ENCODE results near the gene EPN2.
"Not testable (repeated sequence)": the region's sequence is repeated elsewhere in the genome, so short reads cannot be mapped to it uniquely, and the experiment has no call there.

EPN2 gene

DNA sequence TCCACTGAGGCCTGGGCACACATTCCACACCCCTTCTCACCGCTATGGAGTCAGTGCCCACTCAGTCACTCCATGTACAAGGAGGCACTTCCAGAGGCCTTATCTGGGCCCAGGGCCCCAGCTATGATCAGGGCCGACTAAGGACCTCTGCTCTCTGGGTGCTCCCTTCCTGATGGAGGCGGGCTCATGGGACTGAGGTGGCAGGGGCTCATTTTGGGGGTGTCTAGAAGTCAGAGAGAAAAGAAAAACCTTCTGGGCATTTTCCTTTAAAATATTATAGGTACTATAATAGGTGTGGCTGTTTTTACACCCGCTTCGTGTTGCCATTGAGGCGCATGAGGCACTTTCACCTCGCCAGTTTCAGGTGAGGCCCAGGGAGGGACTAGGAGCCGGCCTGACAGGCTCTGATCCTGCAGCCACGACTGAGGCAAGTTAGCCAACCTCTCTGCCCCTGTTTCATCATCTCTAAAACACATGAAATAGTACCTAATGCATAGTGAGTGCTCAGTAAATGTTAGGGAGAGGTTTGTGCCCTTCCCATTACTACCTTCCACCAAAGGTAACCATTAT, 111.0 kb downstream of the EPN2 start:
- no peak for DNase-seq

DNA sequence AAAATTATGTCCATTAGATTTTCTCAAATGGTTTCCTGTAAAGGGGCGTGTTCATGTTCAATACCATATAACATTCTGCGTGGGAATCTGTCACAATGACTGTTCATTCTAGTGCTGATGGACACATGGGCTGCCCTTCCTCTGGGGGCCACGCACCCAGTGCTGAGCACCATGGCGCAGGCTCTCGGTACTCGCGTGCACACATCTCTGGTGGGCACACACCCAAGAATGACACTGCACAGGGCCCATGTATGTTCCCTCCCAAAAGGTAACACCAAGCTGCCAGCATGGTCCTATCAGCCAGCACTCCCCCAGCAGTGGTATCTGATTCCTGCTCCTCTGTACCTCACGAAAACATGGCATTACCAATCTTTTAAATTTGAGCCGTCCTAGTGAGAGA, 111.6 kb downstream of the EPN2 start:
- DNase-seq: no peak

DNA sequence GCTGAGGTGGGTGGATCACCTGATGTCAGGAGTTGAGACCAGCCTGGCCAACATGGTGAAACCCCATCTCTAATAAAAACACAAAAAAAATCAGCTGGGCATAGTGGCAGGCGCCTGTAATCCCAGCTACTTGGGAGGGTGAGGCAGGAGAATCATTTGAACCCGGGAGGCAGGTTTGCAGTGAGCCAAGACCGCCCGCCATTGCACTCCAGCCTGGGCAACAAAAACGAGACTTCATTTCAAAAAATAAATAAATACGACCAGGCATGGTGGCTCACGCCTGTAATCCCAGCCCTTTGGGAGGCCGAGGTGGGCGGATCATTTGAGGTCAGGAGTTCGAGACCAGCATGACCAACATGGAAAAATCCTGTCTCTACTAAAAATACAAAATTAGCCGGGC, 116.2 kb downstream of the EPN2 start:
- not testable (repeated sequence) for DNase-seq

DNA sequence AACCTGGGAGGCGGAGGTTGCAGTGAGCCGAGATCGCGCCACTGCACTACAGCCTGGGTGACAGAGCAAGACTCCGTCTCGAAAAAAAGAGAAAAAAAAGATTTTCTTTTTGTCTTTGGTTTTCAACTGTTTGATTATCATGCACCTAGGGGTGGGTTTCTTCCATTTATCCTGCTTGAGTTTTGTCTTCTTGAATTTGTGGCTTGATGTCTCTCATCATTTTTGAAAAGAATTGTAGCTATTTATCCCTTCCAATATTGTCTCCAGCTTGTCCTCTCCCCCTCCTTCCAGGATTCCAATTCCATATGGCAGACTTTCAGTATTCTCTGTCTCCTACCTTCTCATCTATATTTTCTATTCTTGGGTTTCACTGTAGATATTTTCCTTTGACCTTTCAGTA, 117.6 kb downstream of the EPN2 start:
- DNase-seq: no peak

DNA sequence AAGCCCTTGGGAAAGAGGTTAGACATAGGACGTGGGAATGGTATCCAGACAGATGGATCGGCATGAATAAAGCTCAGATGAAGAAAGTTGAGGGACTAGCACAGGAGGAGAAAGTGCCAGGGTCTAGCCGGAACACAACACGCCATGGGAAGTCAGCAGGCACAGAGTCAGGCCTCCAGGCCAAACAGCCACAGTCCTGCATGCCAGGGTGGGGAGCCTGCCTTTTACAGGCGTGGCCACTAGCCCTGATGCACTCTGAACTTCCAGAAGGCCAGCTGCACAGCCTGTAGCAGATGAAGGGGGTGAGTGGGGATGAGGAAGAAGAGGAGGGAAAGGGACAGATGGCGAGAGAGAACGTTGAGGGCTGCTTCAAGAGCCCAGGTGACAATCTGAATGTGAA, 120.2 kb downstream of the EPN2 start:
- no peak for DNase-seq

DNA sequence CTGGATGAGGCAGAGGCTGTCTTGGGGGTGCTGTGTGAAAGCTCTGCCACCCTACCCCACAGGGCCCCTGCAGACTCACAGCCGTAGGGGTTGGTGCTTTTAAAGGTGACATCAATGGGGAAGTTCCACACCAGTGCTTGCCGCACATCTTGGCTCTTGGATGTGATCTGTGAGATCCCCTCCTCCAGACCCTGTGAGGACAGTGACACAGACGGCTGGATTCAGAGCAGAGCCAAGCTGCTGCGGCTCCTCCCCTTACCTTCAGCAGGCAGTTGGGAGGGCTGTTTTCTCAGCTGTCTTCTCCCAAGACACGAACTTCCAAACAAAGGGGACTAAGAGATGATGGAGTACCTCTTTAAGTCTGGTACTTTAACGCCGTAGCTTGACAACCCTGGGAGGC, 120.6 kb downstream of the EPN2 start:
- no peak for DNase-seq

DNA sequence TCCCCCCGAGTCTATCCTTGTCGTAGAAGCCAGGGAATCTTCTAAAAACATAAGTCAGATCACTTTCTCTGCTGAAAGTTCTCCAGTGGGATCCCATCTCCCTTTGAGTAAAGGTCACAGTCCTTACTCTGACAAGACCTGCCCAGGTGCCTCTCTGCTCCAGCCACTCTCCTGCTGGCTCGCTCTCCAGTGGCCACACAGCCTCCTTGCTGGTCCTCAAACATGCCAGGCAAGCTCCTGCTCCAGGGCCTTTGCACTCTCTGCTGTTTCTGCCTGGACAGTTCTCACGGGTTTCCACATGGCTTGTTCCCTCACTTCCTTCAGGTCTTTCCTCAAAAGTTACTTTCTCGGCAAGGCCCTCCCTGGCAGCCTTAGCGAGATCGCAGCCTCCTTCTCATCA, 122.0 kb downstream of the EPN2 start:
- no peak for DNase-seq

DNA sequence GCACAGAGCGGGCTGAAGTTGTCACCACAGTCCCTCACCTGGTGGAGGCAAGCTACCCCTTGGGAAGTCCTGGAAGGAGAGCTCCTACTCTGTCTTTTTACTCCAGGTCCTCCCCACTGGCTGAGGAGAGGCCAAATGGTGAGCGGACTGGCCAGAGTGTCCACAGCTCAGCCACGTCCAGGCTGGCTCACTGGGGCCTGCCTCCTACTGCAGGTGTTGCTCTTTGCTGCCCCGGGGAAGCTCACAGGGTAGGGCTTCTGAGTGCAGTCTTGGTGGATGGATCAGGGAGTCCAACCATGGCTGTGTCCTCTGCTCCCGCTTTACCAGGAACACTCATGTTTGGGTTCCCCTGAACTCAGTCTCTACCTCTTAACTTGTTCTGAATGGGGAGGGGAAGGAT, 122.7 kb downstream of the EPN2 start:
- DNase-seq: no peak

DNA sequence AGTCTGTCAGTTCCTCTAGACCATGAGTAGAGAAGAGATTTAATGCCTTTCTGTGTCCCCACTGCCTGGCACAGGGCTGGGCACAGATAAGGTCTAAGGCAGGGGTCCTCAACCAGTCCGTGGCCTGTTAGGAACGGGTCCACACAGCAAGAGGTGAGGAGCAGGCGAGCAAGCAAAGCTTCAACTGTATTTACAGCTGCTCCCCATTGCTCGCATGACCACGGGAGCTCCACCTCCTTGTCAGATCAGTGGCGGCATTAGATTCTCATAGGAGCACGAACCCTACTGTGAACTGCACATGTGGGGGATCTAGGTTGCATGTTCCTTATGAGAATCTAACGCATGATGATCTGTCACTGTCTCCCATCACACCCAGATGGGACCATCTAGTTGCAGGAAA, 123.6 kb downstream of the EPN2 start:
- DNase-seq: no peak

DNA sequence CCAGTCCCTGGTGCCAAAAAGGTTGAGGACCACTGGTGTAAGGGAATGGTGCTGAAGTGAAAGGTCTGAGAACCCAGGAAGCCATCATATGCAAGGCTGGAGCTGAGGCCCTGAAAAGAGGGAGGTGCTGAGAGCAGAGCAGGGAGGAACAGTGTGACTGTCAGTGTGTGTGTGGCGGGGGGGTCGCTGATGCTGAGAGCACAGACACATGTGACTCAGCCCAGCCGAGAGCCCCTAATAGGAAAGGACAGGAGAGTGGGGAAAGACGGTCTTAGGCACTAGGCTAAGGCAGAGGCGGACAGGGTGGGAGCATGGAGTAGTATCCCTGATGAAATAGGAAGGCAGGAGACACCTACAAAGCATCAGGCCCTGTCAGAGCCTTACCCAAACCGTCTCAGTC, 124.2 kb downstream of the EPN2 start:
- DNase-seq: no peak

DNA sequence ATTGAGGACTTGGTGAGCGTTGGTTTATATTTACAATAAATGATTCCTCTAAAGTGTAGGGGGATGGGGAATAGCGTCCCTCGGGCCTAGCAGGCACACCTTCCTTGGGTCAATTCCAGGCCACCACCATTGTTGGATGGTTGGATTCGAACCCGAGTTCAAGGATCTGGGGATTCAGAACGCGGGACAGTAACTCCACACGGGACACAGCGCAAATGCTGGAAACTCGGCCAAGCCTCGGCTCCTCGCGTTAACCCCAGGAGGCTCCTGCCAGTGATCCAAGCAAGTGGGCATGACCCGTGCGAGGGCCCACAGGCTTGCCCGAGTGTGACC, 124.7 kb downstream of the EPN2 start:
- no peak for DNase-seq

DNA sequence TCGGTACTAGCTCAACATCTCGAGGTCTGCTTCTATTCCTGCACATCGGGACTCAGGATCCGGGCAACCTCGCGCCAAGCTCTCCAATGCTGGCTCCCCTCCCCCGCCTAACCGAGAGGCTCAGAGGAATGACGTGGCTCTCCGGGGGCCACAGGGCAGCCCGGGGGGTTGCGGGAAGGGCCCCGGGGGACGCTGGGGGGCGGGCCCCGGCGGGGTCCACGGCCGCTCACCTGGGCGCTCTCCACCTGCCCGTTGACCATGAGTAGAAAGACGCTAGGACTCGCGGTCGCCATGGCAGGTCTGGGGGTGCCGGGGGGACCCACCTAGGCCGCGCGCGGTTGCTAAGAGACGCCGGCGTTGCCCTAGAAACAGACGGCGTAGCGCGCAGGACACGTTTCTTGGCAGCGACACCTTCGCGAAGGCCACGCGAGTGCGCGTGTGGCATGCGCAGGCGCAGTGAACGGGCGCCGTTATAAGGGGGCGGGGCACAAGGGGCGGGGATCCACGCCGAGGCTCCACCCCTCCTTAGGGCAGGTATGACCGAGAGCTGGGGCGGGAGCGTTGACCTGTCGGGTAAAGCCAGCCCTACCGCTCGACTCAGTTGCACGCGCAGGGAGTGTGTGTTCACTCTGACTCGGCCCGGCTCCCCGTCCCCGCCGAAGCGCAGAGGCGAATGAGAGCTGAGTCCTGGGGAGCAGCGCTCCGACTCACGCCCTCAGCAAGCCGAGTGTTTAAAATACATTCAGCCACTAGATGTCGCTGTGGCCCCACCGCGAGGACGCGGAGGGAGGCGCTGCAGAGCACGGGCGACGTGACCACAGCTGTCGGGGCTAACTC, 125.3 kb downstream of the EPN2 start, which contains the start of gene B9D1:
TSS of gene B9D1 (minus strand) at position 447 of the 837 bp plus-strand sequence. CDS start at position 293, 154 bp downstream.
- peak; percentile 92 for DNase-seq

DNA sequence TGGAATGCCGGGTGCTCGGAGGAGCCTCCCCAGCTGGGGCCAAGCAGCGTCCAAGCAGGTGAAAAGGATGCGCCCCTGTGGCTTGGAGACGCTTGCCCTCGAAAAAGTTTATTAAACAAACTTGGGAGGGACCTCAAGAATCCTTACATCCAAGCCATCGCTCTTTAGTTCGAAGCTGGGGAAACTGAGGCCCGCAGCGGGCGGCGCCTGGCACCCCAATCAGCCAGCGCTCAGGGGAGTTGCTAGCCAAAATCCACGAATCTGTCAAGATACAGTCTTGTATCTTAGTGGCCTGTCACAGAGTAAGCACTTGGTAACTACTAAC, 125.9 kb downstream of the EPN2 start:
- no peak for DNase-seq

DNA sequence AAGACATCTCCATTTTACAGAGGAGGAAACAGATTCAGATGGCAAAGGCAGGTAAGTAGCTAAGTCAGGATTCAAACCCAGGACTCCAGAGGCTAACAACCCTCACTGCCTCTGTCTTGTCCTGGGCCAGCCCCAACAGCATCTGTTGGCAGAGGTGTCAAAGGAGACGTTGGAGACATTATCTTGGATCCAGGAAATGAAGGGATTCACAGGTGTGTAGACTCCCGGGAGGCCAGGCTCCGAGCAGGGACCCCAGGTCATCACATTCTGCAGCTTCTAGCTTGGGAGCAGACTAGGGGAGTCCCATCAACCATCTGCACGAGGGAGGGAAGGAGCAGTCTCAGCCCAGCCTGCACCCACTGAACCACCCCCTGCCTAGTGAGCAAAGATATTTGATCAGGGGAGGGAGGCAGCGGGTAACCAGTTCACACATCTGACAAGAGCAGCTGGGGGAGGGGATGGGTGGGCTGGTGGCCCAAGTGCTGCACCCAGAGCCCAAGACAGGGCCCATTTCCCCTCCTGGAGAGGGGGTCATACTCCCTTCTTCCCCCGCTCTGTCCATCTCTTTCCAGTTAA, 126.4 kb downstream of the EPN2 start:
- DNase-seq: no peak

DNA sequence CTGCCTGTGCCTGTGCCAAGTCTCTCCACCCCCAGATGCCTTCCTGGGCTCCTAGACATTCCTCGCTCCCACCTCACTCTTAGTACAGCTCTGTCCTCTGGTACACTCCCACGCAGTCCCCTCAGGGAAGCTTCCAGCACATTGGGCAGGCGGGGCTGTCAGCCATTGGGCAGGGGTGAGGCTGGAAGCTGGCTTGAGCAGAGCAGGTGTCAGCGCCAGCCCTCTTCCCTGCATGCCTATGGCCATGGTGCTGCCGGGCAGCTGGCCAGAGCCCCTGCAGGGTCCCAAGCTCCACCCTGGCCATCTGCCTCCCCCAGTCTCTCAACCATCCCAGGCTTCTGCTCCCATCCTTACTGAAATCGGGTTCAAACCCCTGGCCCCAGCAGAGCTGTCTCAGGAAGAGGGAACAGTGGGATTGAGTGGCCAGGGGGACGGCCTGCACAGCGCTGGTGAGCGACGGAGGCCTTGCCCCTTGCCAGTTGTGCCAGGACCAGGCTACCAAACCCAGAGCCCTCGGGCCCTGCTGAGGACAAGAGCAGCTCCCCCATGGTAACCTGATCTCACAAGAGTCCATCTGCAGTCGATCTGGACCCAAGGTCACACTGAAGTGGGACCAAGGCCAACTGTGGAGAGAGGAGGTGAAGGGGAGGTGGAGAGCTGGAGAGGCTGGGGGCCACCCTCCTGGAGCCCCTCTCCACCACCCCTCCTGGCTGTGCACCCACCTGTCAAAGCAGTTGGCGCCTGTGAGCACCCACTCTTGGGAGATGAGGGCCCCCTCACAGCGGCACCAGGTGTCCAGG, 127.7 kb downstream of the EPN2 start:
- DNase-seq: no peak

DNA sequence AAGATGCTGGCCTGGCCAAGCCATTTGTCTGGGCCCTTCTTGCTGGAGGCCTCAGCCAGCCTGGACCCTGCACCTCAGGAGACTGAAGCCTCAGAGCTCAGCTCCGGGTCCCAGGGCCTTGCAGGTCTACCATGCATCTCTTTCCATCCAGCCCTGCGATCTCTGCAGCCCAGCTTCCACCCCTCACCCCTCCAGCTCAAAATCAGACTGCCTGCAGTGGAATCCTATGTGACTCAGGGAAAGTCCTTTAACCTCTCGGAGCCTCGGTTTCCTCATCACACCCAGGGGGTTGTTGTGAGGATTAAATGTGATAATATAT, 128.3 kb downstream of the EPN2 start:
- DNase-seq: no peak

DNA sequence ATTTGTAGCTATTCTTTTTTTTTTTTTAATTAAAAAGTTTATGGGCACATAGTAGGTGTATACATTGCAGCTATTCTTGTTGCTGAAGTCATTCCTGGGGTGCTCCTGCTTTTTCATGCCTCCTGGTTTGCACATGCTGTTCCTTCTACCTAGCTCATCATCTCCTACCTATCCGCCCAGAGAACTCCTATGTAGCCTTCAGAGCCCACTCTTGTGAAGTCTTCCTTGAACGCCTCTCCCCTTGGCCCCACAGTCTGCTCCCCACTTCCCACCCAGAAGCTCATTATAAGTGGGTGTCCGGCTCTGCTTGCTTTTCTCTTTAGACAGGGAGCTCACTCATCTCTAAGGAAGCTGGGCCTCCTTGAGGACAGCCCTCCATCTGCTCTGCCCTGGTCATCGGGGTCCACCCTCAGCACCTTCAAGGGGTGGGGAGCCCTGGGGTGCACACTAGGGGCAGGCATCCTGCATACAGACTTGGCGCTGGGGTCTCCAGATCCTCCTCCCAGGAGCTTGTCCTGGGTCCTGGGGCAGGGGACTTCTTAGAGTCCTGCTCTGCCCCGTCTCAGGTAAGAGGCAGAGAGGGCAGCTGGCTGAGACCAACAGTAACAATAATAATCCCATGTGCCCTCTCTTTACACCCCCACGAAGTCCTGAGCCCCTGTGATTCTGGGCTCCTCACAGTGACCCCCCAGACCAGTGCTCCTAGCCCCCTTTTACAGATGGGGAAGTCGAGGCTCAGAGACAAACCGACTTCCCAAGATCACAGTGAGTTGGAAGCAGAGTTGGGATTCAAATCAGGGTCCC, 128.9 kb downstream of the EPN2 start:
- no peak for DNase-seq

DNA sequence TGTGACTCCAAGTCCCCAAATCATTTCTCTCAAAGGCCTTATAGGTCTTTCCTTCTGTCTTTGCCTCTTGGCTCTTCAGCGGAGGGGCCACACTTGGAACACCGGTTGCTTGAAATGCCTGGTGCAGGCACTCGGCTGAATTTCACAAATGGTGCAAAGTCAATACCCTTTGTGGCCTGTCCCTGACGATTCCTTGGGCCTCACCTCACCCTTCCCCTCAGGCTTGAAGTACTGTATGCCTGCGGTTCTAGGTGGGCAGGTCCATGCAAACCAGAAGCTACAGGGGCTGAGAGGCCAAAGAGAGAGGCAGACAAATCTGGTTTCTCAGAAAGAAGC, 129.4 kb downstream of the EPN2 start:
- DNase-seq: no peak

DNA sequence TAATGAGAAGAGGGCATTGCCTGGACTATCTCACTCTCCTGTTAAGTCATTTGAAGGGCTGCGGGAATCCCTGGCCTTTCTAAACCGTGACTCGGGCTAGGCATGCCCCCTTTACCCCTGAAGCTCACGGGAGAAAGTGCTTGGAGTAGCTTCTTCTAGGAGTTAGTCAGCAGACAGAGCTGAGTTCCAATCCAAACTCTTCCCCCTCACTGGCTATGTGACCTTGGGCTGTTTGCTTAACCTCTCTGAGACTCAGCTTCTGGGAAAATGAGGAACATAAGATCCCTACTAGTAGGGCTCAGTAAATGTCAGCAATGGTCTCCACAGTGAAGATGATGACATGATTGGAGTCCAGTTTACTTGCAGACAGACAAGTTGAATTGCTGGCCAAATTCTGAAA, 131.1 kb downstream of the EPN2 start:
- no peak for DNase-seq

DNA sequence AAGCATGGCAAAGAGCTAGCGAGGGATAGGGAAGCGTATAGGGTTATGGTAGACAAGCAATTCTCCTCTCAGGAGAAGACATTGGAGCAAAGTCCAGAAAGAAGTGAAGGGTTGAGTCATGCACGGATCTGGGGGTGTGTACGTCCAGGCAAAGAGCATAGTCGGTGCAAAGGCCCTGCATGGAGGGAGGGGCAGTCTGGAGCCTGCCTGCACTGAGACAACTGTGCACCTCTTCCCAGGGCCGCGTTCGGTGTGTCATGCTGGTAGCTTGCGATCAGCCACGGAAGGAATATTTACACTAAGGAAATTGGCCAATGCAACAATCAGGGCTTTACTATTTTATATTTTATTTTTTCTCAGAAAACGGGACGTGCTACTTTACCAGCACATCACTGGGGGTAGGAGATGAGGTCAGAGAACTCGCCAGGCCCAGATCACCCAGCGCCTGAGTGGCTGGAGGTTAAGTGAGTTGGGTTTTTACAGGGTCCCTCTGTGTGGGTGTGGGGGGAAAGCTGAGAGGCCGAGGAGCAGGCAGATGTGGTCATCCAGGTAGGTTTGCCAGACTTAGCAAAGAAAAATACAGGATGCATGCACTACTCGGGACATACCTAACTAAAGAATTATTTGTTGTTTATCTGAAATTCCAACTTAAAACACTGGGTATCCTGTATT, 132.1 kb downstream of the EPN2 start:
- DNase-seq: no peak

DNA sequence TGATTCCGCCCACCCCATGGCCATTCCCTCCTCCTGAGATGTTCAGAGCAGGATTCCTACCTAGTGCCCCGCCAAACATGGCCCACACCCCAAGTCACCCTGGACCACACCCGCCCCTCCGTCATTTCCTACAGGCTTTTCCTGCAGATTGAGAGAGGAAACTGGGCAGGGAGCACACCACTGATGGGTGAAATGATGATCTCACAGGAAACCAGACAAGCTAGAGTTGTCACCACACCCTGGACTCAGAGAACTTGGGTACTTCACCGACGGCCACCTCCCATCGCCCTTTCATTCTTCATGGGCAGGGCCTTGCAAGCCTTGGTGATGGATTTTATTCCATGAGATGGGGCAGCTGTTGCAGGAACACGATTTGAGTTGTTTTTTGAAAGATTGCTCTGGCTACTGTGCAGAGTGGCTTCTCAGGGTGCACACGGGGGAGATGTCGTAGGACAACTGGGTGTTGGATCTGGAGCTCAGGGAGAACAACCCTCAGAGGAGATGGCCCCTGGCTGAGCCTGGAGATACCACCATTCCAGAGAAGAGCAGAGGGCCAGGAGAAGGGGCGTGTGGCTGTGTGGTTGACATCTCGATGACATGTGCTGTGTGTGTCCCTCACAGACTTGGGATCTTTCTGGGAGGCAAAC, 132.8 kb downstream of the EPN2 start:
- DNase-seq: peak; percentile 39

DNA sequence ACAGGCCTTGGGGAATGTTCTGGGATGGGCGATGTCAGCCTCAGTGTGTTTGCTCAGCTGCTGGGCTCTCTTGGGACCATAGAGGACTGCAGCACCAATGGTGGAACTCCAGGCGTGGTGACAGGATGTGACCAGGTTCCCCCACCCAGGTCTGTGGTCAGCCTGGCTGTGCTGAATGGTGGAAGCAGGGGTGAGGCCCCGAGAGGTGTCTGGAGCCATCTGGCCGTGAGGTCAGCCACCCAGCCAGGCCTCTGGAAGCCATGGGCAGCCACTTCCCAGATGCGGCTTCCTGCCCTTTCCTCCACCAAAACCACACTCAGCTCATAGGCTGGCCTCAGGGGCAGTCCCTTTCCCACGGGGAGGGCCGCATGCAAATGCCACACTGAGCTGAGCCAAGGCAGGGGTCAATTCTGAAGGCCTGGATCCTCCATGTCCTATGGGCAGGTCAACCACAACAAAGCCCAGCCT, 133.4 kb downstream of the EPN2 start:
- no peak for DNase-seq

Measured in CD4-positive, alpha-beta T cell treated with Interleukin-17A for 4 hours (primary cell).